COLO668 (cell line): ENCODE measurements around the gene MINAR1.

ENCODE experiments used
- DNase-seq: peaks from one replicate; lab custom pipeline; 2025; ENCODE audit not compliant: unreplicated experiment; lab: John Stamatoyannopoulos, UW

MINAR1 gene

GRCh38 chr15:79430901-79431635 lies 1.1 kb upstream of the MINAR1 start:
- DNase-seq, result no peak

GRCh38 chr15:79432345-79433275 lies 474 bp downstream of the MINAR1 start:
- DNase-seq, result peak; percentile 57

- DNase-seq, result peak; percentile 5
Observed at GRCh38 chr15:79433276-79433990, 1.3 kb downstream of the MINAR1 start.

GRCh38 chr15:79434361-79434760 lies 2.2 kb downstream of the MINAR1 start:
- no peak for DNase-seq

- DNase-seq, result no peak
Observed at GRCh38 chr15:79436037-79436780, 4.1 kb downstream of the MINAR1 start.

GRCh38 chr15:79437275-79438000 lies 5.3 kb downstream of the MINAR1 start:
- DNase-seq, result no peak

- DNase-seq, result no peak
Observed at GRCh38 chr15:79439236-79439635, 7.1 kb downstream of the MINAR1 start.

GRCh38 chr15:79440355-79440908 lies 8.3 kb downstream of the MINAR1 start:
- no peak for DNase-seq

GRCh38 chr15:79442911-79443310 lies 10.8 kb downstream of the MINAR1 start:
- peak; percentile 64 for DNase-seq

- no peak for DNase-seq
Observed at GRCh38 chr15:79447060-79447459, 14.9 kb downstream of the MINAR1 start.

GRCh38 chr15:79450648-79451047 lies 18.5 kb downstream of the MINAR1 start:
- DNase-seq, result no peak

GRCh38 chr15:79451361-79451999 lies 19.3 kb downstream of the MINAR1 start:
- DNase-seq, result no peak

- DNase-seq, result no peak
Observed at GRCh38 chr15:79452244-79453051, 20.3 kb downstream of the MINAR1 start.

GRCh38 chr15:79453446-79453845 lies 21.3 kb downstream of the MINAR1 start:
- no peak for DNase-seq

- no peak for DNase-seq
Observed at GRCh38 chr15:79454063-79454462, 21.9 kb downstream of the MINAR1 start.

- no peak for DNase-seq
Observed at GRCh38 chr15:79455361-79455760, 23.2 kb downstream of the MINAR1 start.

GRCh38 chr15:79455943-79456342 lies 23.8 kb downstream of the MINAR1 start:
- no peak for DNase-seq

GRCh38 chr15:79458491-79458890 lies 26.4 kb downstream of the MINAR1 start:
- no peak for DNase-seq
